GM18520 (cell line): ENCODE data around the gene FAM114A2.

ENCODE experiments used
- ATAC-seq: cut with Tn5 transposase; IDR thresholded peaks from one replicate; pipeline ENCODE4 v1.9.1; 2021; ENCODE audit not compliant: unreplicated experiment

Gene FAM114A2

GRCh38 chr5:153952057-153952456 is 86.7 kb downstream of the FAM114A2 start:
- no peak for ATAC-seq

- no peak for ATAC-seq
These were observed 97.4 kb downstream of the FAM114A2 start for GRCh38 chr5:153941265-153941664.
